Activated naive CD8-positive, alpha-beta T cell treated with anti-CD3 and anti-CD28 coated beads, Interleukin-2, amount 50 U/mL, for 24 hours (primary cell): Measurements from ENCODE around the gene RNF115.

Experiments
- ATAC-seq: fragments of 150-1000 bp; cut with Tn5 transposase; one replicate; pipeline ENCODE4 v1.10.0; 2021
- DNase-seq: peaks from one replicate; pipeline ENCODE4 v3.0.0; 2021
- H3K27ac Mint-ChIP-seq: one replicate; pipeline ENCODE4 v1.8.0; 2021; ENCODE audit warnings: mild to moderate bottlenecking, mixed read lengths
- H3K27me3 Mint-ChIP-seq: one replicate; pipeline ENCODE4 v1.8.0; 2021; ENCODE audit warnings: mixed read lengths
- H3K36me3 Mint-ChIP-seq: one replicate; pipeline ENCODE4 v1.8.0; 2021; ENCODE audit warnings: low read depth, mixed read lengths
- H3K4me1 Mint-ChIP-seq: one replicate; pipeline ENCODE4 v1.8.0; 2021; ENCODE audit warnings: mixed read lengths
- H3K4me3 Mint-ChIP-seq: one replicate; pipeline ENCODE4 v1.8.0; 2021; ENCODE audit warnings: mild to moderate bottlenecking, moderate library complexity, mixed read lengths
- H3K9me3 Mint-ChIP-seq: one replicate; pipeline ENCODE4 v1.8.0; 2021; ENCODE audit warnings: mixed read lengths

Gene RNF115

GRCh38 chr1:145823565-145824498 is at the start of gene RNF115, which contains the start of gene POLR3C:
TSS of gene RNF115 (minus strand) at chr1:145824095. CDS start at chr1:145823873, 222 bp downstream.
TSS of gene POLR3C (plus strand) at chr1:145824200. CDS start at chr1:145825777, 1,577 bp downstream.
- Mint-ChIP-seq H3K36me3 (peaks cover 40% of the 10 kb centered on the region), H3K9me3 (no peaks in the 10 kb centered on the region), H3K27ac (peak within 1 kb of the TSS; percentile 96), H3K27me3 (no peaks in the 10 kb centered on the region), H3K4me1 (peaks cover 51% of the 10 kb centered on the region), H3K4me3 (peak within 1 kb of the TSS; percentile 99)
- DNase-seq (peak; percentile 83), ATAC-seq (peak; percentile 61)

DNA sequence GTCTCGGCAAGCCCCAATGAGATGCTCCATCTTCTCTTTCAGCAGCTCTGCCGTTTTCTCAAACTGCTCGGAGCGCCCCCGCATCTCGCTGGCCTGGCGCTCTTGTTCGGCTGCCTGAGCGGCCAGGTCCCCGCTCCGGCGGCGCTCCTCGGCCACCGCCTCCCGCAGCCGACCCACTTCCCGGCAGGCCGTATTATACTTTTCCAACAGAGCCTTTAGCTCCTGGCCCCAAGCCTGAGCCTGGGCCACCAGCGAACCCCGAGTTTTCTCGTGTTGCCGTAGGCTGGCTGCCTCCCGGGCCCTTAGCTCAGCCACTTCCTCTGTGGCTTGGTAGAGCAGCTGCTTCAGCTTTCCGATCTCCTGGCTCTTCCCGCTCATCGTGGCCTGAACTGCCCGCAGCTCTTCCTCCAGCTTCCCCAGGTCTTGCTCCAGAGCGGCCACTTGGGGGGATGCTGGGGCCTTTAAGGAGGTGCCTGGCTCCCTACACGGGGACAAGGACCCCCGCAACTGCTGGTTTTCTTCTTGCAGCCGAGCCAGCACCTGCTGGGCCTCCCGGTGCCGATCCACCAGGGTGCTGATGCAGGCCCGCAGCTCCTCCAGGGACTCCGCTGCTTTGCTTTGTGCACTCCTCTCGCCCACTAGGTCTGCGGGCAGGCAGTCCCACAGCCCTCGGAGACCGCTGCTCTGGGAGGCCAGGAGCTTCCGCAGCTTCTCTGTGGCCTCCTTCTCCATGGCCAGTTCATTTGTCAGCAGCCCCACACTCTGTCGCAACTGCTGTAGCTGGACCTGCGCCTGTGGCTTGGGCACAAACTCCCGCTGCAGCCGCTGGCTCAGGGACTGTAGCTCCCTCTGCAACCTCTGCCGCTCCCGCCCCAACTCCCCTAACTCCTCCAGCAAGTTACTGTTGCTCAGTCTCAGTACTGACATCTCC is 48.4 kb upstream of the RNF115 start:
- peak; percentile 74 for ATAC-seq
- peak overlapping the region; percentile 76 for H3K4me3 Mint-ChIP-seq
- H3K27me3 Mint-ChIP-seq = peaks cover 17% of the 10 kb centered on the region
- H3K9me3 Mint-ChIP-seq = no peaks in the 10 kb centered on the region
- peak; percentile 38 for DNase-seq
- H3K27ac Mint-ChIP-seq = no peak overlapping the region
- H3K4me1 Mint-ChIP-seq = peaks cover 15% of the 10 kb centered on the region
- no peaks in the 10 kb centered on the region for H3K36me3 Mint-ChIP-seq

- H3K4me1 Mint-ChIP-seq = peaks cover 15% of the 10 kb centered on the region
- no peak overlapping the region for H3K4me3 Mint-ChIP-seq
- H3K27ac Mint-ChIP-seq = no peak overlapping the region
- ATAC-seq = no peak
- H3K9me3 Mint-ChIP-seq = no peaks in the 10 kb centered on the region
- H3K27me3 Mint-ChIP-seq = peaks cover 12% of the 10 kb centered on the region
- DNase-seq = no peak
- no peaks in the 10 kb centered on the region for H3K36me3 Mint-ChIP-seq
Measured at GRCh38 chr1:145868232-145868631, 44.3 kb upstream of the RNF115 start.

GRCh38 chr1:145863282-145864018 is 39.6 kb upstream of the RNF115 start:
- no peak for ATAC-seq
- H3K27ac Mint-ChIP-seq = no peak overlapping the region
- no peaks in the 10 kb centered on the region for H3K36me3 Mint-ChIP-seq
- no peaks in the 10 kb centered on the region for H3K9me3 Mint-ChIP-seq
- H3K4me3 Mint-ChIP-seq = no peak overlapping the region
- H3K4me1 Mint-ChIP-seq = peaks cover 5% of the 10 kb centered on the region
- no peak for DNase-seq
- H3K27me3 Mint-ChIP-seq = peaks cover 8% of the 10 kb centered on the region

- H3K4me1 Mint-ChIP-seq = peaks cover 10% of the 10 kb centered on the region
Measured at GRCh38 chr1:145859491-145860023, 35.7 kb upstream of the RNF115 start.

DNA sequence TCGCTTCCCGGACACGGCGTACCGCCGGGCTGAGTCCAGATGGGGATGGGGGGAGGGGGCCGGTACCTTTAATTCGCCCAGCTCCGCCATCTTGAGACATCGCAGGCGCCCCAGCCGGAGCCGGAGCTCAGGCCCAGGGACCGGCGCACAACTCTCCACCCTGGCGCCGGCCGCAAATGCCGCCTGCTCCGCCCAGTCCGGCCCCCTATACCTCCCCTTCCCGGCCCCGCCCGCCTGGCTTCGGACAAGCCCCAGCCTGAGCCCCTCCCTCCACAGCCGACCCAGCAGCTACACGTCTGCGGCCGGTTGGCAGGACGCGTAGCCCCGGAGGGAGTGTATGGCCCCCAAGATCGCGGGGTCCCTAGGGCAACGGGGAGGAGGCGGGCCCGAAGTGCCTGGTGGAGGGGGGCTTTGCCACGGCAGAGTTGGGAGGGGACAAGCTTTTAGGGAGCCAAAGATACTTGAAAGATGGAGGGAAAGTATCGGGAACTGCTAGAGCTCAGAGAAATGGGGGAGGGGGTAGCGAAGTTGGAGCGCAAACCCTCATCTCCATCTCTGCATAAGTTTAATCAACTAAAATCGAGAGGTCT is 35.1 kb upstream of the RNF115 start, which contains the start of gene PIAS3:
PIAS3 (minus strand) TSS at position 181 of the 590 bp plus-strand sequence; CDS start at position 90, 91 bp downstream.
- Mint-ChIP-seq H3K9me3 (no peaks in the 10 kb centered on the region), H3K4me1 (peaks cover 10% of the 10 kb centered on the region), H3K4me3 (peak within 1 kb of the TSS; percentile 94), H3K27me3 (no peaks in the 10 kb centered on the region), H3K36me3 (peaks cover 16% of the 10 kb centered on the region), H3K27ac (peak within 1 kb of the TSS; percentile 79)
- peak; percentile 90 for ATAC-seq
- DNase-seq = peak; percentile 89

More at GRCh38 chr1:145859491-145860023, 35.7 kb upstream of the RNF115 start:
- H3K4me3 Mint-ChIP-seq = peak overlapping the region; percentile 94
- peak; percentile 84 for DNase-seq
- peak overlapping the region; percentile 79 for H3K27ac Mint-ChIP-seq
- H3K9me3 Mint-ChIP-seq = no peaks in the 10 kb centered on the region
- H3K27me3 Mint-ChIP-seq = no peaks in the 10 kb centered on the region
- ATAC-seq = peak; percentile 83
- H3K36me3 Mint-ChIP-seq = peaks cover 16% of the 10 kb centered on the region

DNA sequence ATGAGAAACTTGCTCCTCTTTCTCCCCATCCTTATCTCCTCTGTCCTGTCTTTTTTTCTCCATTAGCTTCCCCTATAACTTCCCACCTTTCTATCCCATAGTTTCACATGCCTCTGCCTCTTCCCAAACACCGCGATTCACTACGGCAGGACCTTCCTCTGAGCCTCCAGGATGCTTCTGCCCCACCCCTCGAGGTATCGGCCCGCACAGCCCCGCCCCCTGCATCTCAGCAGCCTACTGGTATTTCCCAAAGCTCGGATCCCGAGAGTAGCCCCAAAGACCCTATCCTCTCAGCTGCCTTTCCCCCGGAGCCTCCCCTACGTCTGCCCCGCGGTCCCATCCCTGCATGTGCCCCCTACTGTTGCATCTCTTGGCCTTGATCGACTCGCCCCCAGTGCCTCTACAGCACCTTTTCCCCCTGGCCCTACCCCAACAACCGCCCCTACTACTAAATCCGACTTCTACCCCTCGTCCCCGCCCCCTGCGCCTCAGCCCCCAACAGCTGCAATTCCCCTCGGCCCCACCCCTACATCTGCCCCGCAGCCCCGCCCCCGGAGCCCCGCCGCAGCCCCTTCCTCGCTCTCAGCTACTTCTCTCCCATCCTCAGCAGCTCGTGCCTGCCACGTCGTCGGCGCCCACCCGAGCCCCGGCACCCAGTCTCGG is 34.5 kb upstream of the RNF115 start:
- Mint-ChIP-seq H3K9me3 (no peaks in the 10 kb centered on the region), H3K27me3 (no peaks in the 10 kb centered on the region), H3K4me1 (peaks cover 10% of the 10 kb centered on the region), H3K27ac (peak overlapping the region; percentile 62), H3K4me3 (peak overlapping the region; percentile 94), H3K36me3 (peaks cover 16% of the 10 kb centered on the region)
- peak; percentile 65 for DNase-seq
- ATAC-seq = peak; percentile 31

- no peaks in the 10 kb centered on the region for H3K9me3 Mint-ChIP-seq
Measured at GRCh38 chr1:145857170-145857569, 33.3 kb upstream of the RNF115 start.

DNA sequence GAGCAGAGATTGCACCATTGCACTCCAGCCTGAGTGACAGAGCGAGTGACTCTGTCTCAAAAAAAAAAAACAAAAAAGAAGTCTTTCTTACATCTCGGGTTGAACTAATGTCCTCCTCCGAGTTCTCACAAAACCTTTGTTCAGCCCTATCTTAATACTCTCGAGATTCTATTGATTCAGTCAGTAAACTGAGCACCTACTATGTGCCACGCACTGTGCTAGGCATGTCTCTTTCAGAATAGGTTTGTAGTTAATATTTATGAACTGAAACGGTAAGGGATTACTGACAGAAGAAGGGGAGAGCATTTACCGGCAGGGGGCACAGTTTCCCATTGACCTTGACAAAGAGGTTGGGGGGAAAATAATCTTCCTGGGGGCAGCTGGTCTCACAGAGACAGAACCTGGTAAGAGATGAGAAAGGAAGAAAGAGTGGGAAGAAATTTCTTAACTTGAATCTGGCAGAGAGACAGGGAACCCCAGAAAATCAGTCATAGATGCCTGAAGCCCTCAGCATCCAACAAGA is 31.6 kb upstream of the RNF115 start:
- DNase-seq = no peak
- H3K9me3 Mint-ChIP-seq = no peaks in the 10 kb centered on the region
- no peak overlapping the region for H3K27ac Mint-ChIP-seq
- H3K27me3 Mint-ChIP-seq = no peaks in the 10 kb centered on the region
- no peak overlapping the region for H3K4me3 Mint-ChIP-seq
- no peak for ATAC-seq
- peaks cover 21% of the 10 kb centered on the region for H3K36me3 Mint-ChIP-seq
- peaks cover 10% of the 10 kb centered on the region for H3K4me1 Mint-ChIP-seq

More at GRCh38 chr1:145857170-145857569, 33.3 kb upstream of the RNF115 start:
- peaks cover 10% of the 10 kb centered on the region for H3K4me1 Mint-ChIP-seq
- H3K4me3 Mint-ChIP-seq = no peak overlapping the region
- DNase-seq (no peak), ATAC-seq (no peak)
- peaks cover 18% of the 10 kb centered on the region for H3K36me3 Mint-ChIP-seq
- H3K27me3 Mint-ChIP-seq = no peaks in the 10 kb centered on the region
- no peak overlapping the region for H3K27ac Mint-ChIP-seq

DNA sequence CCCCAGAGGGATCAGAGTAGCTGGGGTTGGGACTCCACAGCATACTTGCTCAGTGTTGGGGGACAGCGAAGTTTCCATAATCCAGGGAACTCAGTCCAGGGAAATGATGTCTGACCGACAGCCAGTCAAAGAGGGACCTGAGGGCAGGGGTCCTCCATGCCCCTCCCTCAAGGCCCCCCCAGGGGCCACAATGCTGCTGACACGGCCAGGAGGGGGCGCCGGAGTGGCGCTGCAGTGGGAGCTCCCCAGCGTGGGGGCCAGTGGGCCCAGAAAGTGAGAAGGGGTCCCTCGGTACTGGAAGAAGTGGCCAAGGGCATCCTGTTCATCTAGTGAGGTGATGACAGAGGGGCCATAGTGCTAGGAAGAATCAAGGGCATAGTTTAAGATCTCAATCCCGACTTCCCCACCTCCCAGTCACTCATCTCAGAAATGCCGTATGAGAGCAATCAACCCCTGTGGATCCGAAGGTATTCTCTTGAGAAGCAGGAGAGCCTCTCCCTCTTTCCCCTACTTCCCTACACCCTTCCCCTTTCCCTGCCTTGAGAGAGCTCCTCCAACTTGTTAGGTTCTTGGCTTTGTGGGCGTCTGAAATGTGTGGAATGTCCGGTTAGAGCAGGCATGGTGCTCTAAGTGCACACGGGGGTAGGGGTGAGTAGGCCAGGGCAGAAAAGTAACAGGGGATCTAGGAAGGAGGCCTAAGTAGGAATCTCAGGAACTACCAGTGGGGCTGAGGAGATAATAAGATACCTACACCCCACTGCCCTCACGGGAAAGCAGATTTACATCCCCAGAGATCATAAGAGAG is 25.7 kb upstream of the RNF115 start:
- no peak overlapping the region for H3K27ac Mint-ChIP-seq
- H3K4me1 Mint-ChIP-seq = peaks cover 12% of the 10 kb centered on the region
- no peak for DNase-seq
- H3K27me3 Mint-ChIP-seq = no peaks in the 10 kb centered on the region
- no peak for ATAC-seq
- H3K4me3 Mint-ChIP-seq = no peak overlapping the region
- no peaks in the 10 kb centered on the region for H3K9me3 Mint-ChIP-seq
- peaks cover 5% of the 10 kb centered on the region for H3K36me3 Mint-ChIP-seq

GRCh38 chr1:145847827-145848226 is 23.9 kb upstream of the RNF115 start:
- Mint-ChIP-seq H3K4me3 (no peak overlapping the region), H3K36me3 (peaks cover 4% of the 10 kb centered on the region), H3K27ac (no peak overlapping the region), H3K27me3 (no peaks in the 10 kb centered on the region), H3K9me3 (no peaks in the 10 kb centered on the region), H3K4me1 (peaks cover 12% of the 10 kb centered on the region)
- ATAC-seq = no peak
- no peak for DNase-seq

GRCh38 chr1:145846201-145846612 is 22.3 kb upstream of the RNF115 start:
- peaks cover 13% of the 10 kb centered on the region for H3K36me3 Mint-ChIP-seq
- peaks cover 12% of the 10 kb centered on the region for H3K4me1 Mint-ChIP-seq
- H3K27ac Mint-ChIP-seq = no peak overlapping the region
- no peaks in the 10 kb centered on the region for H3K27me3 Mint-ChIP-seq
- DNase-seq = peak; percentile 29
- no peak overlapping the region for H3K4me3 Mint-ChIP-seq
- H3K9me3 Mint-ChIP-seq = no peaks in the 10 kb centered on the region
- peak; percentile 41 for ATAC-seq
